GM18861 (cell line): Measurements from ENCODE around the gene GART.
"Not testable (repeated sequence)": the region's sequence is repeated elsewhere in the genome, so short reads cannot be mapped to it uniquely, and the experiment has no call there.

ENCODE experiments used
- ATAC-seq: cut with Tn5 transposase; IDR thresholded peaks from one replicate; pipeline ENCODE4 v1.9.1; 2021; ENCODE audit not compliant: unreplicated experiment

GART gene

DNA sequence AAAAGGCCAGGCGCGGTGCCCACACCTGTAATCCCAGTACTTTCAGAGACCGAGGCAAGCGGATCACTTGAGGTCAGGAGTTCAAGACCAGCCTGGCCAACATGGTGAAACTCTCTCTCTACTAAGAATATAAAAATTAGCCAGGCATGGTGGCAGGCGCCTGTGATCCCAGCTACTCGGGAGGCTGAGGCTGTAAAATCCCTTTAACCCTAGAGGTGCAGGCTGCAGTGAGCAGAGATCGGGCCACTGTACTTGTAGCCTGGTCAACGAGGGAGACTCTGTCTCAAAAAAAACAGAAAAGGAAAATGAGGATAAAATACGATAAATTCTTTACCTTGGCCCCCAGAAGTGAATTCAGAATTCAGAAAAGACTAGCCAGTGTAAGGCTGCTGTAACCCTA, 63.7 kb downstream of the GART start:
- no peak for ATAC-seq

DNA sequence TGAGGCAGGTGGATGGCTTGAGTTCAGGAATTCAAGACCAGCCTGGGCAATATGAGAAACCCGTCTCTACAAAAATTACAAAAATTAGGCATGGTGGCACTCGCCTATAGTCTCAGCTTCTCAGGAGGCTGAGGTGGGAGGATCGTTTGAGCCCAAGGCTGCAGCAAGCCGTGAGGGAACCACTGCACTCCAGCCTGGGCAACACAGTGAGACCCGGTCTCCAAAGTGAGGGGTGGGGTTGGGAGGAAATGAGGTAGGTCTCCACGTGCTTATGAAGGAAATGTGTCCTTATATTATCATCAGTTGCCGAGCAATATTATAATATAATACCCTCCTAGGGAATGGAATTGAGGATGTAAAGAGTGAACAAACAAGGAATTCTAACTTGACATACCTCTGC, 64.9 kb downstream of the GART start:
- ATAC-seq, result no peak

DNA sequence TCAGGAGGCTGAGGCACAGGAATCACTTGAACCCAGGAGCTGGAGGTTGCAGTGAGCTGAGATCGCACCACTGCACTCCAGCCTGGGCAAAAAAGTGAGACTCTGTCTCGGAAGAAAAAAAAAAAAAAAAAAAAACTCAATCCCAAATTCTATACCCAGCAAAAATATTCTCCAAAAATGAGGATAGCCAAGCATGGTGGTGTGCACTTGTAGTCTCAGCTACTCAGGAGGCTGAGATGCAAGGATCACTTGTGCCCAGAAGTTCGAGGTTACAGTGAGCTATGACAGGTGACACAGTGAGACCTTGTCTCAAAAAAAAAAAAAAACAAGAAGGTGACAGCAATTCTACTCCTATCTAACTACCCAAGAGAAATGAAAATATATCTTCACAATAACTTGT, 68.6 kb downstream of the GART start:
- ATAC-seq, result no peak

GRCh38 chr21:33470701-33471100, 71.2 kb downstream of the GART start:
- ATAC-seq, result no peak

DNA sequence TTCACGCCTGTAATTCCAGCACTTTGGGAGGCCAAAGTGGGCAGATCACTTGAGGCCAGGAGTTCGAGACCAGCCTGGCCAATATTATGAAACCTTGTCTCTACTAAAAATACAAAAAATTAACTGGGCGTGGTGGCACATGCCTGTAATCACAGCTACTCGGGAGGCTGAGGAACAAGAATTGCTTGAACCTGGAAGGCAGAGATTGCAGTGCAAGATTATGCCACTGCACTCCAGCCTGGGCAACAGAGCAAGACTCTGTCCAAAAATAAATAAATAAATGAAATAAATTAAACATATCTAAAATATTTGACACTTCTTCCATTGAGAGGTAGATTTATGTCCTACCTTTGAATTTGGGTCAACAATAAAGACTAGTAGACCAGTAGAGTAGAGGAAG, 72.7 kb downstream of the GART start:
- ATAC-seq, result not testable (repeated sequence)

- ATAC-seq, result no peak
Measured at GRCh38 chr21:33461538-33462250, 80.2 kb downstream of the GART start.

DNA sequence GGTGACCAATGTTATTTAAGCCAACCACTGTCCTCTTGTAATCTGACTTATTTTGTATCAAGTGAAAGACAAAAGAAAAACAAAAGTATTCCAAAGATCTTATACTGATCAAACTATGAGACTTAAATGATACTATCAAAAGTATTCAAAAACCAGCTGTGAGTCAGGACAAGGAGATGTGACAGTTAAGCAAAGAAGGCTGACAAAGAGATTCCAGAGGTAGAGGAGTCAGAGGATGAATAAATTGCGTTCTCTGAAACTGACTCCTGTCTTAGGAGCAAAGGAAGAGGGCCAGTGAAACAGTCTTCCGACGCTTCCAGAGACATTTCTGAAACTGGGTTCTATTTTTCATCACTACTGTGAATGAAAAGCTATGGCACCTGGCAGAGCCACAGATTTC, 83.1 kb downstream of the GART start:
- ATAC-seq, result no peak

GRCh38 chr21:33455686-33456446, 86.1 kb downstream of the GART start:
- no peak for ATAC-seq
